ENCODE results near the gene CRHR1. TPM values are rescaled to one million over a fixed set of nuclear protein-coding genes. Genes with fewer than 3 reads are reported as not detected.
A peak's percentile ranks its signal among the peaks of the same experiment; 100 is the strongest.

Gene CRHR1
- total RNA-seq, 2 experiments from 2014 or later = not detected

GRCh38 chr17:45775148-45775547 lies 9.0 kb upstream of the CRHR1 start:
- DNase-seq = peak in 1 of 14 experiments; percentile 5
- Histone ChIP-seq H3K4me3 (ENCODE audit: low read length) (no peak overlapping the region), H3K27me3 (ENCODE audit: control insufficient read depth in 1 of 2, insufficient read depth in 2 of 2, low read length in 2 of 2) (peaks cover 12 to 32% of the 10 kb centered on the region in 2 experiments), H3K36me3 (ENCODE audit: insufficient read depth, low read length) (no peaks in the 10 kb centered on the region), H3K9me3 (ENCODE audit: control insufficient read depth in 1 of 2, insufficient read depth in 1 of 2, low read length in 2 of 2) (no peaks in the 10 kb centered on the region), H3K4me1 (ENCODE audit: insufficient read depth, low read length) (no peaks in the 10 kb centered on the region), H3K27ac (ENCODE audit: low read depth in 1 of 2, low read length in 2 of 2) (no peak overlapping the region)
- Mint-ChIP-seq H3K36me3 (ENCODE audit: low read depth) (no peaks in the 10 kb centered on the region), H3K4me1 (ENCODE audit: low read depth) (no peaks in the 10 kb centered on the region), H3K27ac (no peak overlapping the region), H3K27me3 (peaks cover 76% of the 10 kb centered on the region), H3K9me3 (no peaks in the 10 kb centered on the region), H3K4me3 (no peak overlapping the region)
- intact Hi-C loops (cut with DNase I, micrococcal nuclease) = no loop called here
- ChIA-PET POLR2A (no interaction called here), CTCF (no interaction called here)
- TF ChIP-seq, protein P1, sequence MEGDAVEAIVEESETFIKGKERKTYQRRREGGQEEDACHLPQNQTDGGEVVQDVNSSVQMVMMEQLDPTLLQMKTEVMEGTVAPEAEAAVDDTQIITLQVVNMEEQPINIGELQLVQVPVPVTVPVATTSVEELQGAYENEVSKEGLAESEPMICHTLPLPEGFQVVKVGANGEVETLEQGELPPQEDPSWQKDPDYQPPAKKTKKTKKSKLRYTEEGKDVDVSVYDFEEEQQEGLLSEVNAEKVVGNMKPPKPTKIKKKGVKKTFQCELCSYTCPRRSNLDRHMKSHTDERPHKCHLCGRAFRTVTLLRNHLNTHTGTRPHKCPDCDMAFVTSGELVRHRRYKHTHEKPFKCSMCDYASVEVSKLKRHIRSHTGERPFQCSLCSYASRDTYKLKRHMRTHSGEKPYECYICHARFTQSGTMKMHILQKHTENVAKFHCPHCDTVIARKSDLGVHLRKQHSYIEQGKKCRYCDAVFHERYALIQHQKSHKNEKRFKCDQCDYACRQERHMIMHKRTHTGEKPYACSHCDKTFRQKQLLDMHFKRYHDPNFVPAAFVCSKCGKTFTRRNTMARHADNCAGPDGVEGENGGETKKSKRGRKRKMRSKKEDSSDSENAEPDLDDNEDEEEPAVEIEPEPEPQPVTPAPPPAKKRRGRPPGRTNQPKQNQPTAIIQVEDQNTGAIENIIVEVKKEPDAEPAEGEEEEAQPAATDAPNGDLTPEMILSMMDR (IDR thresholded peaks at IDR 0.05) = no peak
- no peak for ATAC-seq (ENCODE audit: poor library complexity)

DNA sequence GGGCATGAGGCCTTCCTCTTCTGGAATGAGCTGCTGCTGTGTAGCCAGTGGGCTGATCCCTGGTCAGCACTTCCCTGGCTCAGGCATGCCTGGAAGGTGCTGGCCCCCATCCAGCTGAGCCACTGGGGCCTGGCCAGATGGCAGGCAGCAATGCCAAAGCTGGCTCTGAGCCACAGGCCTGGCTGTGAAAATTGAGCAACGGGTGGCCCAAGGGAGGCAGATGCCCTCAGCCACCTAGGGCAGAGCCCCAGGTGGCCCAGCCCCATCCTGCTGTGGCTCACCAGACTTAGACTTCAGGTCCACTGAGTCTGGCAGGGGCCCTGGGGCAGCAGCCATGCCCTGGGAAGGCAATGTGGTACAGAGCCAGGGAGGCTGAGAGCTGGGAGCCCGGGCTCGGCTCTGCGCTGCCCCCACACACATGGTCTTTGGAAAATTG lies 8.5 kb upstream of the CRHR1 start:
- Mint-ChIP-seq H3K4me3 (no peak overlapping the region), H3K27ac (no peak overlapping the region), H3K9me3 (no peaks in the 10 kb centered on the region), H3K27me3 (peaks cover 77% of the 10 kb centered on the region), H3K4me1 (ENCODE audit: low read depth) (no peaks in the 10 kb centered on the region), H3K36me3 (ENCODE audit: low read depth) (no peaks in the 10 kb centered on the region)
- Histone ChIP-seq H3K9me3 (ENCODE audit: control insufficient read depth in 1 of 2, insufficient read depth in 1 of 2, low read length in 2 of 2) (no peaks in the 10 kb centered on the region), H3K27me3 (ENCODE audit: control insufficient read depth in 1 of 2, insufficient read depth in 2 of 2, low read length in 2 of 2) (peaks cover 12 to 30% of the 10 kb centered on the region in 2 experiments), H3K36me3 (ENCODE audit: insufficient read depth, low read length) (no peaks in the 10 kb centered on the region), H3K27ac (ENCODE audit: low read depth in 1 of 2, low read length in 2 of 2) (no peak overlapping the region), H3K4me1 (ENCODE audit: insufficient read depth, low read length) (no peaks in the 10 kb centered on the region), H3K4me3 (ENCODE audit: low read length) (no peak overlapping the region)
- no peak for DNase-seq
- ATAC-seq (ENCODE audit: poor library complexity) = no peak
- POLR2A ChIA-PET = no interaction called here
- intact Hi-C loops (cut with DNase I, micrococcal nuclease) = no loop called here
- CTCF ChIA-PET = no interaction called here
- TF ChIP-seq, protein P1 (IDR thresholded peaks at IDR 0.05) = no peak

GRCh38 chr17:45776896-45777295 lies 7.2 kb upstream of the CRHR1 start:
- H3K27ac Mint-ChIP-seq = no peak overlapping the region
- H3K4me3 Mint-ChIP-seq = no peak overlapping the region
- ATAC-seq (ENCODE audit: poor library complexity) (no peak), DNase-seq (no peak)
- ChIA-PET POLR2A (no interaction called here), CTCF (no interaction called here)
- H3K4me3 ChIP-seq (ENCODE audit: low read length) = no peak overlapping the region
- TF ChIP-seq, protein P1 (IDR thresholded peaks at IDR 0.05) = no peak
- no peaks in the 10 kb centered on the region for H3K9me3 Mint-ChIP-seq
- peaks cover 21 to 27% of the 10 kb centered on the region in 2 experiments for H3K27me3 ChIP-seq (ENCODE audit: control insufficient read depth in 1 of 2, insufficient read depth in 2 of 2, low read length in 2 of 2)
- intact Hi-C loops (cut with DNase I, micrococcal nuclease) = no loop called here
- no peaks in the 10 kb centered on the region for H3K4me1 Mint-ChIP-seq (ENCODE audit: low read depth)
- H3K27ac ChIP-seq (ENCODE audit: low read depth in 1 of 2, low read length in 2 of 2) = no peak overlapping the region
- no peaks in the 10 kb centered on the region for H3K36me3 ChIP-seq (ENCODE audit: insufficient read depth, low read length)
- H3K27me3 Mint-ChIP-seq = peaks cover 82% of the 10 kb centered on the region
- H3K9me3 ChIP-seq (ENCODE audit: control insufficient read depth in 1 of 2, insufficient read depth in 1 of 2, low read length in 2 of 2) = no peaks in the 10 kb centered on the region
- H3K36me3 Mint-ChIP-seq (ENCODE audit: low read depth) = no peaks in the 10 kb centered on the region
- no peaks in the 10 kb centered on the region for H3K4me1 ChIP-seq (ENCODE audit: insufficient read depth, low read length)

All from CD4-positive, alpha-beta T cell (primary cell).